Astrocyte of the cerebellum (primary cell): Measurements from ENCODE around the gene AQP11.
"Not testable (repeated sequence)": the region's sequence is repeated elsewhere in the genome, so short reads cannot be mapped to it uniquely, and the experiment has no call there.

Experiments used
- DNase-seq: peaks from one replicate; pipeline ENCODE4 v3.0.0-alpha.2; 2011; ENCODE audit warnings: low read depth
- H3K4me3 ChIP-seq: 2 replicates; pipeline ENCODE4 v1.5.1; 2011; ENCODE audit warnings: mild to moderate bottlenecking, low read depth, low read length, moderate library complexity
- CTCF ChIP-seq: IDR thresholded peaks from 2 replicates; pipeline ENCODE4 v1.5.1; 2012; ENCODE audit warnings: low read length, low read depth, moderate library complexity, mild to moderate bottlenecking; ENCODE audit errors: missing control alignments
- in situ Hi-C: cut with HindIII; loops from 2 replicates; pipeline ENCODE4 v1.10.0; 2017; ENCODE audit warnings: low sequenced_read_pairs

AQP11 gene

GRCh38 chr11:77568916-77569675 lies 20.7 kb upstream of the AQP11 start:
- no peak for DNase-seq
- H3K4me3 ChIP-seq: no peak overlapping the region
- no peak for TF ChIP-seq CTCF
- in situ Hi-C loops: no loop called here

- no peak for TF ChIP-seq CTCF
- no peak overlapping the region for H3K4me3 ChIP-seq
- in situ Hi-C loops: loop anchor here (5.0 kb wide), 1 partner anchor 97 kb away; the partner anchor contains the start of gene PAK1
- DNase-seq: no peak
Observed at GRCh38 chr11:77569676-77570070, 20.1 kb upstream of the AQP11 start.

- in situ Hi-C loops: loop anchor here (5.0 kb wide), 1 partner anchor 99 kb away; the partner anchor contains the start of gene PAK1
- not testable (repeated sequence) for DNase-seq, H3K4me3 ChIP-seq
Observed at GRCh38 chr11:77570896-77571295, 18.9 kb upstream of the AQP11 start.

- H3K4me3 ChIP-seq, in situ Hi-C loops, DNase-seq: not testable (repeated sequence)
Observed at GRCh38 chr11:77575428-77575827, 14.3 kb upstream of the AQP11 start.

- no peak for DNase-seq
- no peak overlapping the region for H3K4me3 ChIP-seq
- in situ Hi-C loops: no loop called here
- TF ChIP-seq CTCF: no peak
Observed at GRCh38 chr11:77580712-77581337, 8.9 kb upstream of the AQP11 start.

- no peak for TF ChIP-seq CTCF
- no peak for DNase-seq
- H3K4me3 ChIP-seq: peak overlapping the region; percentile 63
- in situ Hi-C loops: no loop called here
Observed at GRCh38 chr11:77589181-77589520, 602 bp upstream of the AQP11 start.

- DNase-seq: peak; percentile 13
- TF ChIP-seq CTCF: no peak
- in situ Hi-C loops: no loop called here
- peak overlapping the region; percentile 63 for H3K4me3 ChIP-seq
Observed at GRCh38 chr11:77590194-77590782, 535 bp downstream of the AQP11 start.
